Measurements from ENCODE around the gene KRT35.

Gene KRT35

GRCh38 chr17:41512546-41513167 is 31.7 kb upstream of the KRT35 start:
- intact Hi-C loops (cut with DNase I), result no loop called here

GRCh38 chr17:41511716-41512115 is 30.8 kb upstream of the KRT35 start:
- DNase-seq, result no peak
- intact Hi-C loops (cut with DNase I), result no loop called here

More at GRCh38 chr17:41512546-41513167, 31.7 kb upstream of the KRT35 start:
- no peak for DNase-seq

- DNase-seq, result no peak
- intact Hi-C loops (cut with DNase I), result no loop called here
Observed at GRCh38 chr17:41511116-41511515, 30.2 kb upstream of the KRT35 start.

GRCh38 chr17:41510251-41511065 is 29.5 kb upstream of the KRT35 start:
- intact Hi-C loops (cut with DNase I), result no loop called here
- DNase-seq, result no peak

GRCh38 chr17:41507315-41507880 is 26.4 kb upstream of the KRT35 start:
- no peak for DNase-seq
- intact Hi-C loops (cut with DNase I), result no loop called here

- intact Hi-C loops (cut with DNase I), result no loop called here
- DNase-seq, result no peak
Observed at GRCh38 chr17:41505809-41506767, 25.1 kb upstream of the KRT35 start.

- intact Hi-C loops (cut with DNase I), result no loop called here
- no peak for DNase-seq
Observed at GRCh38 chr17:41505007-41505808, 24.3 kb upstream of the KRT35 start, which contains the start of gene KRT13. Gene KRT13, minus strand, starts transcription at chr17:41505612. Its CDS starts 62 bp downstream, at chr17:41505550.

- DNase-seq, result no peak
- intact Hi-C loops (cut with DNase I), result no loop called here
Observed at GRCh38 chr17:41504246-41504977, 23.5 kb upstream of the KRT35 start.

- intact Hi-C loops (cut with DNase I), result no loop called here
- no peak for DNase-seq
Observed at GRCh38 chr17:41503202-41503601, 22.3 kb upstream of the KRT35 start.

GRCh38 chr17:41500131-41500911 is 19.4 kb upstream of the KRT35 start:
- DNase-seq, result no peak

GRCh38 chr17:41499714-41500113 is 18.8 kb upstream of the KRT35 start:
- intact Hi-C loops (cut with DNase I), result no loop called here
- DNase-seq, result no peak

More at GRCh38 chr17:41500131-41500911, 19.4 kb upstream of the KRT35 start:
- intact Hi-C loops (cut with DNase I), result no loop called here

GRCh38 chr17:41498276-41498675 is 17.3 kb upstream of the KRT35 start:
- DNase-seq, result no peak
- intact Hi-C loops (cut with DNase I), result no loop called here

- DNase-seq, result peak in 4 of 10 donors; percentile 14 to 34 (median 20)
- intact Hi-C loops (cut with DNase I), result no loop called here
Observed at GRCh38 chr17:41496803-41497484, 16.0 kb upstream of the KRT35 start.

GRCh38 chr17:41494524-41494923 is 13.6 kb upstream of the KRT35 start:
- intact Hi-C loops (cut with DNase I), result no loop called here
- DNase-seq, result peak in 1 of 10 donors; percentile 49

GRCh38 chr17:41492771-41493170 is 11.8 kb upstream of the KRT35 start:
- intact Hi-C loops (cut with DNase I), result no loop called here
- DNase-seq, result peak in 1 of 10 donors; percentile 29

- DNase-seq, result peak in 1 of 10 donors; percentile 33
- intact Hi-C loops (cut with DNase I), result no loop called here
Observed at GRCh38 chr17:41492351-41492750, 11.4 kb upstream of the KRT35 start.

- intact Hi-C loops (cut with DNase I), result no loop called here
- DNase-seq, result peak in 1 of 10 donors; percentile 27
Observed at GRCh38 chr17:41491476-41491875, 10.5 kb upstream of the KRT35 start.

All from posterior cingulate gyrus (tissue), 11 donors.